Cardiac muscle cell (in vitro differentiated cells and primary cell): Measurements from ENCODE around the gene RAD51AP1. TPM values are rescaled to one million over a fixed set of nuclear protein-coding genes. Genes with fewer than 3 reads are reported as not detected.
A peak's percentile ranks its signal among the peaks of the same experiment; 100 is the strongest.

Experiments
- DNase-seq, 2 donors: peaks; one replicate each; pipeline versions ENCODE4 v3.0.0 to v3.0.0-alpha.2; 2010 to 2017; ENCODE audit warnings: low read depth in 1 of 2, low spot score in 1 of 2
- H3K27ac ChIP-seq: fragments of 200-600 bp; sonication (generic); 2 replicates; pipeline ENCODE4 v1.5.1; 2016
- H3K27me3 ChIP-seq: fragments of 200-600 bp; sonication (generic); 2 replicates; pipeline ENCODE4 v1.6.0; 2016; ENCODE audit warnings: control low read depth
- H3K36me3 ChIP-seq: fragments of 200-600 bp; sonication (generic); 2 replicates; pipeline ENCODE4 v1.5.1; 2016; ENCODE audit warnings: control low read depth
- H3K4me1 ChIP-seq: fragments of 200-600 bp; sonication (generic); 2 replicates; pipeline ENCODE4 v1.8.1; 2017; ENCODE audit warnings: low read depth, mild to moderate bottlenecking, mixed run types
- H3K4me3 ChIP-seq: fragments of 200-600 bp; sonication (generic); 2 replicates; pipeline ENCODE4 v1.5.1; 2016; ENCODE audit warnings: mild to moderate bottlenecking
- H3K9me3 ChIP-seq: fragments of 200-600 bp; sonication (generic); 2 replicates; pipeline ENCODE4 v1.5.1; 2017; ENCODE audit warnings: low read depth, mild to moderate bottlenecking, control low read depth
- CTCF ChIP-seq: IDR thresholded peaks from 2 replicates; pipeline ENCODE4 v1.5.1; 2012; ENCODE audit warnings: low read depth, mild to moderate bottlenecking, low read length
- polyA plus RNA-seq: library from polyadenylated mRNA; unstranded; fragments of >200 nt; fragmentation: Nextera tagmentation; extraction: Ambion mirVana; gene quantifications from 2 replicates; pipeline ENCODE4 v1.2.1, GENCODE V29; 2016
- total RNA-seq: library from RNA; depleted of rRNA; stranded (reverse); fragments of >200 nt; gene quantifications from 2 replicates; pipeline ENCODE4 v1.2.3, GENCODE V29; 2016

RAD51AP1 gene
- total and polyA plus RNA-seq, 2 experiments from 2014 or later = 9.9 to 17.1 TPM

GRCh38 chr12:4555804-4556203 lies 17.1 kb downstream of the RAD51AP1 start:
- H3K4me1 ChIP-seq = no peaks in the 10 kb centered on the region
- H3K27ac ChIP-seq = no peak overlapping the region
- H3K4me3 ChIP-seq = no peak overlapping the region
- TF ChIP-seq CTCF = no peak
- H3K36me3 ChIP-seq = no peaks in the 10 kb centered on the region
- DNase-seq = peak in 1 of 2 donors; percentile 48
- H3K27me3 ChIP-seq = no peaks in the 10 kb centered on the region
- no peaks in the 10 kb centered on the region for H3K9me3 ChIP-seq

- Histone ChIP-seq H3K36me3 (no peaks in the 10 kb centered on the region), H3K9me3 (no peaks in the 10 kb centered on the region), H3K4me1 (no peaks in the 10 kb centered on the region), H3K27me3 (no peaks in the 10 kb centered on the region), H3K27ac (no peak overlapping the region), H3K4me3 (no peak overlapping the region)
- DNase-seq = no peak
- TF ChIP-seq CTCF = no peak
These were observed 18.2 kb downstream of the RAD51AP1 start for GRCh38 chr12:4556735-4557530.

- H3K4me1 ChIP-seq = no peaks in the 10 kb centered on the region
- peaks cover under 1% of the 10 kb centered on the region for H3K27me3 ChIP-seq
- H3K9me3 ChIP-seq = no peaks in the 10 kb centered on the region
- H3K27ac ChIP-seq = no peak overlapping the region
- H3K4me3 ChIP-seq = no peak overlapping the region
- DNase-seq = no peak
- TF ChIP-seq CTCF = no peak
- H3K36me3 ChIP-seq = no peaks in the 10 kb centered on the region
These were observed 18.9 kb downstream of the RAD51AP1 start for GRCh38 chr12:4557586-4557985.

- no peak for DNase-seq
- Histone ChIP-seq H3K27ac (no peak overlapping the region), H3K36me3 (no peaks in the 10 kb centered on the region), H3K4me1 (no peaks in the 10 kb centered on the region), H3K27me3 (peaks cover 6% of the 10 kb centered on the region), H3K4me3 (no peak overlapping the region), H3K9me3 (no peaks in the 10 kb centered on the region)
- TF ChIP-seq CTCF = no peak
These were observed 19.5 kb downstream of the RAD51AP1 start for GRCh38 chr12:4558171-4558570.

GRCh38 chr12:4562034-4562657 lies 23.5 kb downstream of the RAD51AP1 start, which contains the start of gene DYRK4:
Gene DYRK4, plus strand, starts transcription at chr12:4562208. Its CDS starts 38 bp downstream, at chr12:4562246.
- no peak for TF ChIP-seq CTCF
- H3K27me3 ChIP-seq = peaks cover 8% of the 10 kb centered on the region
- peak within 1 kb of the TSS; percentile 5 for H3K4me3 ChIP-seq
- no peaks in the 10 kb centered on the region for H3K9me3 ChIP-seq
- DNase-seq = peak; percentile 89 to 95
- H3K36me3 ChIP-seq = no peaks in the 10 kb centered on the region
- H3K27ac ChIP-seq = no peak within 1 kb of the TSS
- H3K4me1 ChIP-seq = no peaks in the 10 kb centered on the region
